Naive thymus-derived CD4-positive, alpha-beta T cell (primary cell): ENCODE results near the gene DHX58. TPM values are rescaled to one million over a fixed set of nuclear protein-coding genes. Genes with fewer than 3 reads are reported as not detected.

Experiments
- ATAC-seq: fragments of 150-1000 bp; cut with Tn5 transposase; 2 replicates; pipeline ENCODE4 v1.10.0; 2021; ENCODE audit warnings: mild to moderate bottlenecking, moderate library complexity
- CTCF ChIA-PET: fragments of 350-600 bp; sonication (Branson Sonifier 250); formaldehyde crosslinking; loops from one replicate; lab custom pipeline; 2021; ENCODE audit warnings: antibody characterized with exemption; lab: Charles Lee
- POLR2A ChIA-PET: fragments of 350-600 bp; sonication (Branson Sonifier 250); formaldehyde crosslinking; loops from one replicate; lab custom pipeline; 2021; ENCODE audit warnings: antibody characterized with exemption, inconsistent platforms; lab: Charles Lee
- DNase-seq, 9 donors: peaks; one replicate each; pipeline versions ENCODE4 v3.0.0 to v3.0.0-alpha.2; 2020 to 2022; ENCODE audit warnings: mixed read lengths in 1 of 9
- H3K27ac ChIP-seq: one replicate; pipeline ENCODE4 v1.7.0; 2013; ENCODE audit warnings: mild to moderate bottlenecking, low read depth, low read length, moderate library complexity
- H3K27me3 ChIP-seq, 2 donors: one replicate each; pipeline ENCODE4 v1.7.0; 2013; ENCODE audit warnings: low read length in 2 of 2, mild to moderate bottlenecking in 2 of 2, moderate library complexity in 2 of 2; ENCODE audit not compliant: control insufficient read depth in 2 of 2, insufficient read depth in 2 of 2
- H3K36me3 ChIP-seq, 3 experiments: 1 replicate in 2 of 3; 2 replicates in 1 of 3; pipeline ENCODE4 v1.7.0; 2013; ENCODE audit warnings: low read length in 3 of 3, mild to moderate bottlenecking in 3 of 3, moderate library complexity in 1 of 3; ENCODE audit not compliant: insufficient read depth in 3 of 3, control insufficient read depth in 2 of 3
- H3K4me1 ChIP-seq, 2 donors: one replicate each; pipeline ENCODE4 v1.7.0; 2013; ENCODE audit warnings: low read length in 2 of 2, mild to moderate bottlenecking in 2 of 2, moderate library complexity in 1 of 2; ENCODE audit not compliant: control insufficient read depth in 2 of 2, insufficient read depth in 2 of 2
- H3K4me3 ChIP-seq: 2 replicates; pipeline ENCODE4 v1.7.0; 2013; ENCODE audit warnings: mild to moderate bottlenecking, low read length
- H3K9me3 ChIP-seq, 3 experiments: 1 replicate in 2 of 3; 2 replicates in 1 of 3; pipeline ENCODE4 v1.7.0; 2013; ENCODE audit warnings: low read length in 3 of 3; ENCODE audit not compliant: control insufficient read depth in 2 of 3
- H3K27ac Mint-ChIP-seq, 9 donors: one replicate each; pipeline ENCODE4 v1.8.0; 2020 to 2022; ENCODE audit warnings: mixed read lengths in 9 of 9, mild to moderate bottlenecking in 8 of 9, moderate library complexity in 5 of 9, inconsistent platforms in 2 of 9
- H3K27me3 Mint-ChIP-seq, 5 donors: one replicate each; pipeline ENCODE4 v1.8.0; 2021 to 2022; ENCODE audit warnings: mixed read lengths in 5 of 5, mild to moderate bottlenecking in 1 of 5
- H3K36me3 Mint-ChIP-seq, 5 donors: one replicate each; pipeline ENCODE4 v1.8.0; 2020 to 2022; ENCODE audit warnings: mixed read lengths in 5 of 5, mild to moderate bottlenecking in 3 of 5, inconsistent platforms in 1 of 5
- H3K4me1 Mint-ChIP-seq, 7 donors: one replicate each; pipeline ENCODE4 v1.8.0; 2020 to 2022; ENCODE audit warnings: mixed read lengths in 7 of 7, mild to moderate bottlenecking in 3 of 7, inconsistent platforms in 1 of 7
- H3K4me3 Mint-ChIP-seq, 10 donors: one replicate each; pipeline ENCODE4 v1.8.0; 2020 to 2022; ENCODE audit warnings: mild to moderate bottlenecking in 10 of 10, mixed read lengths in 10 of 10, moderate library complexity in 6 of 10, inconsistent platforms in 2 of 10
- H3K9me3 Mint-ChIP-seq, 11 donors: one replicate each; pipeline ENCODE4 v1.8.0; 2020 to 2022; ENCODE audit warnings: mixed read lengths in 11 of 11, mild to moderate bottlenecking in 4 of 11, inconsistent platforms in 1 of 11, moderate library complexity in 1 of 11
- intact Hi-C, 2 donors: fragments of 100-400 bp; cut with micrococcal nuclease; formaldehyde crosslinking; loops; one replicate each; pipeline ENCODE4 v1.15.1; 2023
- polyA plus RNA-seq, 2 donors: library from polyadenylated mRNA; unstranded; fragments of 300-500 nt; fragmentation: Illumina TruSeq; gene quantifications; one replicate each; pipeline ENCODE4 v1.2.3, GENCODE V29; 2021
- total RNA-seq, 6 experiments: library from RNA in 5 of 6; stranded (reverse) in 5 of 6; gene quantifications; 1 replicate in 5 of 6; 2 replicates in 1 of 6; pipeline ENCODE4 v1.2.3 and lab custom pipeline; 2021 to 2026

The DHX58 gene
- total and polyA plus RNA-seq, 7 experiments from 2014 or later, result 10.1 to 80.5 (median 47.1) TPM

DNA sequence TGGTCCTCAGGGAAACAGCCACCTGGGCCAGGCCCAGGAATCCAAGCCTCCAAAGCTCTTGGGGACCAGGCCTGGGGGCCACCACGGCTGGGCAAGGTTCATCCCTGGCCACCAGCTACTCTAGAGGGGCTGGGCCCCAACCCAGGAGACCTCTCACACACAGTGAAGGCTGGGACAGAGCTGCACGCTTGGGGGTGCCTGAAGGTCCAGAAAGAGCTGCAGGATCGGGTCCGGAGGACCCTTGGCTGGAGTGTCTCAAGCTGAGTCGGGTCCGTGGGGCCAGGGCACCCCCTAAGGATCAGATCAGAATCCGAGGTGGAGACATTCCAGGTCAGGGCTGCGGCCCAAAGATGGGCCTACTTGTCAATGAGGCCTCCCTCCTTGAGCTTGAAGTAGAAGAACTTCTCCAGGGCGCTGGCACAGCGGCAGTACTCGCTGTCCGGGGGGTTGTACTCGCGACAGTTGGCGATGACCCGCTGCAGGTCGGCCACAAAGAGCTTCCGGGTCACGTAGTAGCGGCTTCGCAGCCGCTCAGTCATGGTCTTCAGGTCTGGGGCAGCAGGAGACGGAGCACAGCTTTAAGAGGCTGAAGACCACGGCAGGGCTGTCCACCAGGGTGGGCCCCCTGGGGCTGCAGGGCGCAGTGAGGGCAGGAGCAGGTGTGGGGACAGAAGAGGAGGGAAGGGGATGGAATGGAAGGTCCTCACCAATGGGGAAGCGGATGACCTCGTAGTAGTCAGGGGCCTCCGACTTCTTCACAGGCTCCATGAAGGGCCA is 967 bp upstream of the DHX58 start:
- DNase-seq, result no peak
- POLR2A ChIA-PET, result interaction anchor here (0.6 to 4.6 kb wide), 18 partner anchors 8 to 275 kb away, joined by 3 to 40 read pairs (median 8); partner anchors contain the start of genes CNP, DNAJC7, GHDC and HSPB9
- no peaks in the 10 kb centered on the region for H3K27me3 ChIP-seq
- H3K36me3 Mint-ChIP-seq, result peaks cover 5 to 28% (median 16%) of the 10 kb centered on the region in 5 donors
- H3K27ac ChIP-seq, result peak overlapping the region; percentile 83
- CTCF ChIA-PET, result interaction anchor here (0.6 to 3.5 kb wide), 9 partner anchors 9 to 96 kb away, joined by 3 to 22 read pairs (median 4); partner anchors contain the start of genes DNAJC7 and NKIRAS2
- peaks cover 0 to 2% (median 0%) of the 10 kb centered on the region in 11 donors for H3K9me3 Mint-ChIP-seq
- H3K27me3 Mint-ChIP-seq, result no peaks in the 10 kb centered on the region
- H3K4me3 ChIP-seq, result peak overlapping the region; percentile 83
- no peaks in the 10 kb centered on the region for H3K9me3 ChIP-seq
- ATAC-seq, result no peak
- peak overlapping the region in 1 of 10 donors; percentile 66 for H3K4me3 Mint-ChIP-seq
- H3K4me1 Mint-ChIP-seq, result peaks cover 22 to 53% (median 41%) of the 10 kb centered on the region in 7 donors
- H3K4me1 ChIP-seq, result peaks cover 12 to 31% of the 10 kb centered on the region in 2 donors
- peak overlapping the region in 8 of 9 donors; percentile 25 to 100 (median 96) for H3K27ac Mint-ChIP-seq
- H3K36me3 ChIP-seq, result peaks cover 0 to 44% (median 5%) of the 10 kb centered on the region in 3 experiments
- intact Hi-C loops, result loop anchor here (2.0 kb wide), 2 partner anchors 21 to 41 kb away; partner anchors contain the start of gene RAB5C (in 1 of the 2)

DNA sequence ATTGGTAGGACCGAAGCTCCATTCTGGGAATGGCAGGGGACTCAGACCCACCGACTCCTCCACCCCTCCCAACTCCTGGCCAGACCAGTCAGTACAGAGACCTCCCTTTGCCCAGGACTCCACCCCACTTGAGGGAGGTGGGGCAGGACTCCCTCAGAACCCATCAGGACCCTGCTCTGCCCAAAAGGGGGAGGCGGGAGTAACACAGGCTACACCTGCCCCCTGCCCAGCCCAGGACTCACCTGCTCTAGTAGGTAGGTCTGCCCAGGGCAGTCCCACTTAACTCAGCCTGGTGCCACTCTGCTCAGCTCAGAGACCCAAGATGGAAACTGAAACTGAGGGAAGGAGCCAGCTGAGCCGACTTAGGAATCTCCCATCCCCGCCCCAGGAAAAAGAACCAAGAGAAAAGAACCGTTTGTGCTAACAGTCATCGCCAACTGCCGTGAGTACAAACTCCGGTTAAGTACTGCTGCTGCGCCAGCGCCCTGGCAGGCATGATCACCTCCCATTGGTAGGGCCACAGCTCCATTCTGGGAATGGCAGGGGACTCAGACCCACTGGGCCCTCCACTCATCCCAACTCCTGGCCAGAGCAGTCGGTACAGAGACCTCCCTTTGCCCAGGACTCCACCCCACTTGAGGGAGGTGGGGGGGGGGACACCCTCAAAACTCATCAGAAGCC is 503 bp downstream of the DHX58 start:
- Histone ChIP-seq H3K4me1 (peaks cover 12 to 40% of the 10 kb centered on the region in 2 donors), H3K9me3 (no peaks in the 10 kb centered on the region), H3K4me3 (peak overlapping the region; percentile 83), H3K36me3 (peaks cover 0 to 34% (median 3%) of the 10 kb centered on the region in 3 experiments), H3K27ac (peak overlapping the region; percentile 83), H3K27me3 (no peaks in the 10 kb centered on the region)
- peak overlapping the region; percentile 86 to 96 (median 94) for H3K4me3 Mint-ChIP-seq
- ChIA-PET CTCF (interaction anchor here (0.6 to 3.5 kb wide), 8 partner anchors 9 to 88 kb away, joined by 3 to 22 read pairs (median 8); partner anchors contain the start of genes KAT2A and ZNF385C), POLR2A (interaction anchor here (0.7 to 4.6 kb wide), 18 partner anchors 8 to 416 kb away, joined by 3 to 40 read pairs (median 8); partner anchors contain the start of genes CNP, DNAJC7, HSPB9 and KAT2A)
- H3K36me3 Mint-ChIP-seq, result peaks cover 0 to 28% (median 18%) of the 10 kb centered on the region in 5 donors
- peaks cover 17 to 63% (median 51%) of the 10 kb centered on the region in 7 donors for H3K4me1 Mint-ChIP-seq
- DNase-seq (peak in 2 of 9 donors; percentile 31 to 34), ATAC-seq (no peak)
- intact Hi-C loops, result loop anchor here (1.0 to 2.0 kb wide), 7 partner anchors 9 to 146 kb away; partner anchors contain the start of genes CNP (in 2 of the 2), DNAJC7 (in 2 of the 2), KAT2A (in 1 of the 2) and RAB5C (in 1 of the 2)
- peaks cover 0 to 2% (median 0%) of the 10 kb centered on the region in 11 donors for H3K9me3 Mint-ChIP-seq
- peak overlapping the region; percentile 94 to 100 (median 97) for H3K27ac Mint-ChIP-seq
- no peaks in the 10 kb centered on the region for H3K27me3 Mint-ChIP-seq

DNA sequence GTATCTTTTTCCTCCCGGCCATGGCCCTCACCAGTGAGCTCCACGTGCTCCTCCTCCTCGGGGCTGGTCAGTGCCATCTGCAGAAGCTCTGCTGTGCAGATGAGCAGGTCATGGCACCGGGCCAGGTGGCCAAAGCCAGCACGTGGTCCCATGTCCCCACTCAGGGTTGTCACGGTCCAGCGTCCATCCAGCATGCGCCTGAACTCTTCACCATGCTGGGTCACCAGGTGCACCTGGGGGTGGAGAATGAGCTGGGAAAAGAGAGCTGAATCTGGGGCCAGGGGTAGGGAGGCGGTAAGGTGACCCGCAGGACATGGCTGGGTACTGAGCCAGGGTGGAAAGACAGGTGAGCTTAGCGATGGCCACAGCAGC is 1.3 kb downstream of the DHX58 start:
- Histone ChIP-seq H3K4me1 (peaks cover 12 to 41% of the 10 kb centered on the region in 2 donors), H3K27me3 (no peaks in the 10 kb centered on the region), H3K9me3 (no peaks in the 10 kb centered on the region), H3K36me3 (peaks cover 0 to 31% (median 3%) of the 10 kb centered on the region in 3 experiments), H3K4me3 (peak overlapping the region; percentile 83), H3K27ac (peak overlapping the region; percentile 83)
- Mint-ChIP-seq H3K27ac (peak overlapping the region in 8 of 9 donors; percentile 73 to 100 (median 97)), H3K4me3 (peak overlapping the region in 9 of 10 donors; percentile 64 to 96 (median 91)), H3K36me3 (peaks cover 0 to 23% (median 15%) of the 10 kb centered on the region in 5 donors), H3K4me1 (peaks cover 12 to 57% (median 49%) of the 10 kb centered on the region in 7 donors), H3K9me3 (peaks cover 0 to 2% (median 0%) of the 10 kb centered on the region in 11 donors), H3K27me3 (no peaks in the 10 kb centered on the region)
- CTCF ChIA-PET, result interaction anchor here (0.5 to 3.5 kb wide), 4 partner anchors 13 to 69 kb away, joined by 6 to 19 read pairs (median 8); partner anchors contain the start of gene ZNF385C
- intact Hi-C loops, result no loop called here
- DNase-seq (no peak), ATAC-seq (no peak)
- POLR2A ChIA-PET, result interaction anchor here (0.8 to 4.6 kb wide), 11 partner anchors 10 to 415 kb away, joined by 3 to 40 read pairs (median 11); partner anchors contain the start of genes CNP, DNAJC7, HSPB9 and KAT2A

DNA sequence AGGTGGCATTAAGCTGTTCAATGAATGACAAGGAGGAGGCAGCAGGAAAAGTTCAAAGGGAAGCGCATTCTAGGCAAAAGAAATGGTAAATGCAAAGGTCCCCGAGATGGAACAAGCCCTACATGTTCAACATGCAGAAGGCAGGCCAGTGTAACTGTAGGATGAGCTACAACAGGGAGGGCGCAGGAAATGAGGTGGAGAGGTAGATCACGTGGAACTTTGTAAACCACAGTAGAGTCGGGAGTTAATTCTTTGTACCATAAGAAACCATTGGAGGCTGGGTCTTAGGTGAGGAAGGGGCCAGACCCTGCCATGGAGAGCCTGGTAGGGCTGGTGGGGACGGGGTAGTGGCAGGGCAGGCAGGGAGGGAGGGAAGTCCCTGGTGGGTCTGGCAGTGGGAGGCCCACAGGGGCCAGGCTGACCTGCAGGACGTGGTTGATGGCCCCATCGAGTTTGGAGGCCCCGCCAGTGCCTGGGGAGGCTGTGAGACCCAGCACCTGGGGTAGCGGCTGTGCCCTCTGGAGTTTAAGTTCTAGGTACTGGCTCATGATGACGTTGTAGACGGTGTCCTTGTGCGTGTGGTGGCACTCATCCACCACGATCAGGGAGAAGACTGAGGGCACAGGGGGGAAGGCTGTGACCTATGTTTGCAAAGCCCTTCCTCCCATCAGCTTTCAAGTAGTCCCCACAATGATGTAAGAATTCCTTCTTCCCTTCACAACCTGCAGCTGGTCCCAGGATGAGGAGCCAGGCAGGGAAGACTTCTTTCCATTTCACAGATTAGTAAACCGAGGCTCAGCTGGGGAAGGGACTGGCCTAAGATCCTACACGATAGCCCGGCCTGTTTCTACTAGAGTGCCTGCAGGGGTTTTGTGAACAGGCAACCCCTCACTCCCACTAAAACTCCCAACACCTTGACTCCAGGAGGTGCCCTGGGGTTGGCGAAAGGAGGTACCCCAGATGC is 1.9 kb downstream of the DHX58 start:
- ChIA-PET POLR2A (interaction anchor here (0.8 to 4.6 kb wide), 10 partner anchors 10 to 144 kb away, joined by 3 to 40 read pairs (median 10); partner anchors contain the start of genes CNP, DNAJC7, HSPB9 and KAT2A), CTCF (interaction anchor here (0.5 to 1.9 kb wide), 4 partner anchors 12 to 415 kb away, joined by 3 to 8 read pairs (median 6); partner anchors contain the start of gene ZNF385C)
- Mint-ChIP-seq H3K36me3 (peaks cover 0 to 27% (median 14%) of the 10 kb centered on the region in 5 donors), H3K4me1 (peaks cover 12 to 56% (median 49%) of the 10 kb centered on the region in 7 donors), H3K27me3 (no peaks in the 10 kb centered on the region), H3K4me3 (peak overlapping the region; percentile 62 to 96 (median 88)), H3K27ac (peak overlapping the region; percentile 68 to 100 (median 94)), H3K9me3 (peaks cover 0 to 2% (median 0%) of the 10 kb centered on the region in 11 donors)
- Histone ChIP-seq H3K4me3 (no peak overlapping the region), H3K27me3 (no peaks in the 10 kb centered on the region), H3K4me1 (peaks cover 12 to 41% of the 10 kb centered on the region in 2 donors), H3K9me3 (no peaks in the 10 kb centered on the region), H3K27ac (peak overlapping the region; percentile 83), H3K36me3 (peaks cover 0 to 28% (median 3%) of the 10 kb centered on the region in 3 experiments)
- intact Hi-C loops, result no loop called here
- DNase-seq (peak in 1 of 9 donors; percentile 17), ATAC-seq (no peak)

DNA sequence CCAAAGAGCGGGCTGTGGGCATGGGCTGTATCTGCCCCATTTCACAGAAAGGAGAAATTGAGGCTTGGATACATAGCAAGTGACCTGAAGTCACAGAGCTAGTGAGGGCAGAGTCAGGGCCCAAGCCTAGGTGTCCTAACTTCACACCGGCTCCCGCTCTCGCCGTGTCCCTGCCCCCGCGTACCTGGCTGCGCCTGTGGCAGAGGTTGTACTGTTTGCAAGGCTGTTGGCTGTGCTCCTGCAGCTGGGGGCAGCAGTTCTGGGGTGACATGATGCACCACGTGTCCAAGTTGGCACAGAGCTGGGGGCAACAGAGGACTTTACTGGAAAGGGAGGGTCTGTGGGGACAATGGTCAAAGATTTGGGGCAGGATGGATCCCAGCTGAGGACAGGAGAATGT is 3.4 kb downstream of the DHX58 start:
- Histone ChIP-seq H3K9me3 (no peaks in the 10 kb centered on the region), H3K4me1 (peaks cover 12 to 41% of the 10 kb centered on the region in 2 donors), H3K27ac (no peak overlapping the region), H3K4me3 (no peak overlapping the region), H3K27me3 (no peaks in the 10 kb centered on the region), H3K36me3 (peaks cover 0 to 31% (median 3%) of the 10 kb centered on the region in 3 experiments)
- intact Hi-C loops, result no loop called here
- ATAC-seq (no peak), DNase-seq (no peak)
- peaks cover 0 to 35% (median 15%) of the 10 kb centered on the region in 5 donors for H3K36me3 Mint-ChIP-seq
- H3K4me1 Mint-ChIP-seq, result peaks cover 12 to 52% (median 48%) of the 10 kb centered on the region in 7 donors
- peaks cover 0 to 2% (median 0%) of the 10 kb centered on the region in 11 donors for H3K9me3 Mint-ChIP-seq
- CTCF ChIA-PET, result interaction anchor here (0.6 to 1.5 kb wide), 2 partner anchors 44 to 146 kb away, joined by 3 to 5 read pairs; no protein-coding TSS in a partner anchor
- POLR2A ChIA-PET, result interaction anchor here (1.4 to 1.5 kb wide), 2 partner anchors 12 to 89 kb away, joined by 3 to 4 read pairs; partner anchors contain the start of genes KAT2A and NKIRAS2
- H3K27me3 Mint-ChIP-seq, result no peaks in the 10 kb centered on the region
- peak overlapping the region in 6 of 10 donors; percentile 2 to 50 (median 22) for H3K4me3 Mint-ChIP-seq
- peak overlapping the region in 6 of 9 donors; percentile 6 to 100 (median 44) for H3K27ac Mint-ChIP-seq
